Epithelial cell of prostate (primary cell): Measurements from ENCODE around the gene BRD8.
"Not testable (repeated sequence)": the region's sequence is repeated elsewhere in the genome, so short reads cannot be mapped to it uniquely, and the experiment has no call there.

Source experiments
- DNase-seq: peaks from one replicate; pipeline ENCODE4 v3.0.0-alpha.2; 2011; ENCODE audit warnings: low read depth, low spot score
- H3K27ac ChIP-seq: fragments of 450-650 bp; 2 replicates; pipeline ENCODE4 v1.5.1; 2017; ENCODE audit warnings: mild to moderate bottlenecking

Gene BRD8

GRCh38 chr5:138178516-138179276 is at the start of gene BRD8, which contains the start of gene KIF20A:
Gene BRD8, minus strand, starts transcription at chr5:138178630. Its CDS starts 16 bp downstream, at chr5:138178614.
Gene KIF20A, plus strand, starts transcription at chr5:138179112. Its CDS starts 569 bp downstream, at chr5:138179681.
- H3K27ac ChIP-seq: peak within 1 kb of the TSS; percentile 69
- peak; percentile 90 for DNase-seq

- no peak for DNase-seq
- H3K27ac ChIP-seq: no peak overlapping the region
These were observed 48.5 kb upstream of the BRD8 start for GRCh38 chr5:138226910-138227309.

- no peak for DNase-seq
- H3K27ac ChIP-seq: no peak overlapping the region
These were observed 46.3 kb upstream of the BRD8 start for GRCh38 chr5:138224712-138225111.

- H3K27ac ChIP-seq: no peak overlapping the region
- no peak for DNase-seq
These were observed 45.1 kb upstream of the BRD8 start for GRCh38 chr5:138223532-138223931.

- no peak overlapping the region for H3K27ac ChIP-seq
- DNase-seq: no peak
These were observed 38.4 kb upstream of the BRD8 start for GRCh38 chr5:138216799-138217198.

GRCh38 chr5:138213161-138214029 is 35.0 kb upstream of the BRD8 start, which contains the start of gene CDC23:
Gene CDC23, minus strand, starts transcription at chr5:138213323. Its CDS starts 11 bp downstream, at chr5:138213312.
- peak; percentile 91 for DNase-seq
- peak within 1 kb of the TSS; percentile 40 for H3K27ac ChIP-seq

GRCh38 chr5:138212828-138213160 is 34.4 kb upstream of the BRD8 start:
- no peak for DNase-seq

GRCh38 chr5:138210985-138211384 is 32.6 kb upstream of the BRD8 start:
- H3K27ac ChIP-seq: no peak overlapping the region

More at GRCh38 chr5:138212828-138213160, 34.4 kb upstream of the BRD8 start:
- H3K27ac ChIP-seq: peak overlapping the region; percentile 40

GRCh38 chr5:138193859-138194258 is 15.4 kb upstream of the BRD8 start:
- DNase-seq, H3K27ac ChIP-seq: not testable (repeated sequence)

More at GRCh38 chr5:138210985-138211384, 32.6 kb upstream of the BRD8 start:
- DNase-seq: no peak

GRCh38 chr5:138192826-138193225 is 14.4 kb upstream of the BRD8 start:
- no peak for DNase-seq
- no peak overlapping the region for H3K27ac ChIP-seq

- no peak overlapping the region for H3K27ac ChIP-seq
- DNase-seq: no peak
These were observed 10.2 kb upstream of the BRD8 start for GRCh38 chr5:138188626-138189025.

GRCh38 chr5:138186002-138186447 is 7.6 kb upstream of the BRD8 start:
- DNase-seq: no peak

GRCh38 chr5:138182808-138183207 is 4.4 kb upstream of the BRD8 start:
- no peak overlapping the region for H3K27ac ChIP-seq
- DNase-seq: no peak

More at GRCh38 chr5:138186002-138186447, 7.6 kb upstream of the BRD8 start:
- no peak overlapping the region for H3K27ac ChIP-seq

GRCh38 chr5:138180841-138181240 is 2.4 kb upstream of the BRD8 start:
- H3K27ac ChIP-seq: no peak overlapping the region
- no peak for DNase-seq

GRCh38 chr5:138180183-138180782 is 1.9 kb upstream of the BRD8 start:
- peak; percentile 18 for DNase-seq
- H3K27ac ChIP-seq: no peak overlapping the region

- DNase-seq: no peak
- H3K27ac ChIP-seq: peak overlapping the region; percentile 69
These were observed 937 bp upstream of the BRD8 start for GRCh38 chr5:138179277-138179857.

GRCh38 chr5:138177941-138178515 is 402 bp downstream of the BRD8 start:
- peak overlapping the region; percentile 69 for H3K27ac ChIP-seq
- no peak for DNase-seq

GRCh38 chr5:138170299-138170698 is 8.1 kb downstream of the BRD8 start:
- H3K27ac ChIP-seq: no peak overlapping the region
- no peak for DNase-seq

- no peak for DNase-seq
- no peak overlapping the region for H3K27ac ChIP-seq
These were observed 9.3 kb downstream of the BRD8 start for GRCh38 chr5:138169124-138169523.

GRCh38 chr5:138163721-138164120 is 14.7 kb downstream of the BRD8 start:
- H3K27ac ChIP-seq: no peak overlapping the region
- DNase-seq: no peak
